WTC11 (cell line): ENCODE measurements around the gene LRIG3. TPM values are rescaled to one million over a fixed set of nuclear protein-coding genes. Genes with fewer than 3 reads are reported as not detected.
A peak's percentile ranks its signal among the peaks of the same experiment; 100 is the strongest.

Experiments
- ATAC-seq: fragments of 200-7000 bp; cut with Tn5 transposase; 2 replicates; pipeline ENCODE4 v1.10.0; 2021; ENCODE audit warnings: mild to moderate bottlenecking, moderate library complexity
- CTCF ChIA-PET: fragments of 300-600 bp; sonication (Branson Sonifier 250); formaldehyde crosslinking; loops from one replicate; lab custom pipeline; 2021; ENCODE audit warnings: antibody characterized with exemption; lab: Charles Lee
- POLR2A ChIA-PET: fragments of 350-600 bp; sonication (Branson Sonifier 250); formaldehyde crosslinking; loops from one replicate; lab custom pipeline; 2021; ENCODE audit warnings: antibody characterized with exemption; lab: Charles Lee
- DNase-seq: peaks from one replicate; pipeline ENCODE4 v3.0.0; 2021; ENCODE audit warnings: low spot score
- H3K27ac Mint-ChIP-seq: 2 replicates; pipeline ENCODE4 v1.8.0; 2021; ENCODE audit warnings: mixed read lengths
- H3K27me3 Mint-ChIP-seq: 2 replicates; pipeline ENCODE4 v1.8.0; 2021; ENCODE audit warnings: low read depth, mild to moderate bottlenecking, moderate library complexity, mixed read lengths
- H3K36me3 Mint-ChIP-seq: 2 replicates; pipeline ENCODE4 v1.8.0; 2021; ENCODE audit warnings: mixed read lengths
- H3K4me1 Mint-ChIP-seq: 2 replicates; pipeline ENCODE4 v1.8.0; 2022; ENCODE audit warnings: mixed read lengths
- H3K4me3 Mint-ChIP-seq: 2 replicates; pipeline ENCODE4 v1.8.0; 2021; ENCODE audit warnings: mild to moderate bottlenecking, moderate library complexity, mixed read lengths
- H3K9me3 Mint-ChIP-seq: 2 replicates; pipeline ENCODE4 v1.8.0; 2021; ENCODE audit warnings: mixed read lengths
- ARID4B ChIP-seq: sonication (generic); formaldehyde crosslinking; IDR thresholded peaks from 2 replicates; pipeline ENCODE4 v1.8.0; 2023; ENCODE audit warnings: missing genetic modification reagents, mild to moderate bottlenecking, borderline replicate concordance
- ATF2 ChIP-seq: sonication (generic); formaldehyde crosslinking; IDR thresholded peaks from 2 replicates; pipeline ENCODE4 v1.8.1; 2022; ENCODE audit warnings: low read depth, missing genetic modification reagents, borderline replicate concordance
- ATF3 ChIP-seq: sonication (generic); formaldehyde crosslinking; conservative IDR thresholded peaks from 2 replicates; pipeline ENCODE4 v1.8.1; 2022; ENCODE audit warnings: mild to moderate bottlenecking, missing genetic modification reagents
- CREB1 ChIP-seq: sonication (generic); formaldehyde crosslinking; IDR thresholded peaks from 2 replicates; pipeline ENCODE4 v1.8.0; 2023; ENCODE audit warnings: mild to moderate bottlenecking, missing genetic modification reagents
- CREM ChIP-seq: sonication (generic); formaldehyde crosslinking; IDR thresholded peaks from 2 replicates; pipeline ENCODE4 v1.8.1; 2022; ENCODE audit warnings: mild to moderate bottlenecking, missing genetic modification reagents, moderate library complexity
- E2F5 ChIP-seq: sonication (generic); formaldehyde crosslinking; IDR thresholded peaks from 2 replicates; pipeline ENCODE4 v1.8.1; 2022; ENCODE audit warnings: mild to moderate bottlenecking, moderate library complexity, missing genetic modification reagents
- ERG ChIP-seq: fragments of 250-450 bp; sonication (Bioruptor Pico); IDR thresholded peaks from 2 replicates; pipeline ENCODE4 v1.8.0; 2021; ENCODE audit warnings: mild to moderate bottlenecking
- ESRRA ChIP-seq: sonication (generic); formaldehyde crosslinking; IDR thresholded peaks from 2 replicates; pipeline ENCODE4 v1.8.1; 2022; ENCODE audit warnings: mild to moderate bottlenecking, missing genetic modification reagents, borderline replicate concordance
- FOXK1 ChIP-seq: sonication (generic); formaldehyde crosslinking; IDR thresholded peaks from 2 replicates; pipeline ENCODE4 v1.8.0; 2022; ENCODE audit warnings: mild to moderate bottlenecking, moderate library complexity, missing genetic modification reagents
- IRF1 ChIP-seq: sonication (generic); formaldehyde crosslinking; IDR thresholded peaks from 2 replicates; pipeline ENCODE4 v1.8.0; 2023; ENCODE audit warnings: missing genetic modification reagents
- SMAD3 ChIP-seq: sonication (generic); formaldehyde crosslinking; IDR thresholded peaks from 2 replicates; pipeline ENCODE4 v1.8.0; 2022; ENCODE audit warnings: missing genetic modification reagents, mild to moderate bottlenecking, borderline replicate concordance
- SOX15 ChIP-seq: fragments of 250-450 bp; sonication (Bioruptor Pico); IDR thresholded peaks from 2 replicates; pipeline ENCODE4 v1.9.0; 2021; ENCODE audit warnings: mild to moderate bottlenecking
- STAT6 ChIP-seq: sonication (generic); formaldehyde crosslinking; conservative IDR thresholded peaks from 2 replicates; pipeline ENCODE4 v1.8.1; 2023; ENCODE audit warnings: mild to moderate bottlenecking, low read depth, missing genetic modification reagents, moderate library complexity
- ZMAT4 ChIP-seq: fragments of 250-450 bp; sonication (Bioruptor Pico); IDR thresholded peaks from 2 replicates; pipeline ENCODE4 v1.9.0; 2021; ENCODE audit warnings: mild to moderate bottlenecking
- ZNF138 ChIP-seq: sonication (generic); formaldehyde crosslinking; conservative IDR thresholded peaks from 2 replicates; pipeline ENCODE4 v1.8.1; 2022; ENCODE audit warnings: mild to moderate bottlenecking, moderate library complexity, missing genetic modification reagents
- ZNF671 ChIP-seq: fragments of 250-450 bp; sonication (Bioruptor Pico); IDR thresholded peaks from 2 replicates; pipeline ENCODE4 v1.8.0; 2021; ENCODE audit warnings: mild to moderate bottlenecking
- ZSCAN18 ChIP-seq: fragments of 250-450 bp; sonication (Bioruptor Pico); IDR thresholded peaks from 2 replicates; pipeline ENCODE4 v2.1.2; 2022; ENCODE audit warnings: mild to moderate bottlenecking, moderate library complexity
- total RNA-seq: library from RNA; stranded (reverse); gene quantifications from 3 replicates; pipeline ENCODE4 v1.2.3, GENCODE V29; 2021

The LRIG3 gene
- total RNA-seq, 1 experiment from 2014 or later, result 13.0 TPM

- no peak overlapping the region for H3K4me3 Mint-ChIP-seq
- no peak for TF ChIP-seq SMAD3 (CRISPR knock-in tag)
- H3K9me3 Mint-ChIP-seq, result no peaks in the 10 kb centered on the region
- no peaks in the 10 kb centered on the region for H3K27me3 Mint-ChIP-seq
- ChIA-PET POLR2A (no interaction called here), CTCF (no interaction called here)
- H3K4me1 Mint-ChIP-seq, result peaks cover 13% of the 10 kb centered on the region
- H3K27ac Mint-ChIP-seq, result peak overlapping the region; percentile 7; the same call in 1 of the 2 replicates
- DNase-seq, result no peak
- no peak for ATAC-seq
- no peaks in the 10 kb centered on the region for H3K36me3 Mint-ChIP-seq
These were observed 37.0 kb upstream of the LRIG3 start for GRCh38 chr12:58957298-58957697.

GRCh38 chr12:58955849-58956248 lies 35.5 kb upstream of the LRIG3 start:
- TF ChIP-seq ERG, result no peak
- TF ChIP-seq SOX15 (CRISPR knock-in tag), result no peak
- TF ChIP-seq ZNF138 (CRISPR knock-in tag), result no peak
- no peak for TF ChIP-seq ZSCAN18 (CRISPR knock-in tag)
- no peak for TF ChIP-seq ZNF671 (CRISPR knock-in tag)
- TF ChIP-seq ZMAT4 (CRISPR knock-in tag), result no peak
- Mint-ChIP-seq H3K27me3 (no peaks in the 10 kb centered on the region), H3K9me3 (no peaks in the 10 kb centered on the region), H3K4me1 (peaks cover 10% of the 10 kb centered on the region), H3K4me3 (no peak overlapping the region), H3K27ac (no peak overlapping the region), H3K36me3 (no peaks in the 10 kb centered on the region)
- ChIA-PET POLR2A (no interaction called here), CTCF (no interaction called here)
- DNase-seq (no peak), ATAC-seq (no peak)

- peaks cover 22% of the 10 kb centered on the region for H3K4me1 Mint-ChIP-seq
- H3K36me3 Mint-ChIP-seq, result no peaks in the 10 kb centered on the region
- H3K27me3 Mint-ChIP-seq, result no peaks in the 10 kb centered on the region
- POLR2A ChIA-PET, result no interaction called here
- CTCF ChIA-PET, result no interaction called here
- no peak overlapping the region for H3K27ac Mint-ChIP-seq
- no peak for ATAC-seq
- no peak for DNase-seq
- H3K4me3 Mint-ChIP-seq, result no peak overlapping the region
- no peaks in the 10 kb centered on the region for H3K9me3 Mint-ChIP-seq
- TF ChIP-seq IRF1 (CRISPR knock-in tag) (no peak), CREM (CRISPR knock-in tag) (no peak), ATF2 (CRISPR knock-in tag) (no peak), STAT6 (no peak), ARID4B (CRISPR knock-in tag) (no peak), ESRRA (no peak), FOXK1 (CRISPR knock-in tag) (no peak), E2F5 (CRISPR knock-in tag) (no peak), CREB1 (CRISPR knock-in tag) (no peak), ATF3 (no peak)
These were observed 33.7 kb upstream of the LRIG3 start for GRCh38 chr12:58954002-58954401.
